Stimulated activated CD8-positive, alpha-beta memory T cell treated with anti-CD3 and anti-CD28 coated beads, Interleukin-4, amount 100 ng/mL, for 24 hours (primary cell): ENCODE results near the gene PRR19.

Source experiments
- DNase-seq: peaks from one replicate; pipeline ENCODE4 v3.0.0-alpha.2; 2020; ENCODE audit warnings: low read depth

Gene PRR19

DNA sequence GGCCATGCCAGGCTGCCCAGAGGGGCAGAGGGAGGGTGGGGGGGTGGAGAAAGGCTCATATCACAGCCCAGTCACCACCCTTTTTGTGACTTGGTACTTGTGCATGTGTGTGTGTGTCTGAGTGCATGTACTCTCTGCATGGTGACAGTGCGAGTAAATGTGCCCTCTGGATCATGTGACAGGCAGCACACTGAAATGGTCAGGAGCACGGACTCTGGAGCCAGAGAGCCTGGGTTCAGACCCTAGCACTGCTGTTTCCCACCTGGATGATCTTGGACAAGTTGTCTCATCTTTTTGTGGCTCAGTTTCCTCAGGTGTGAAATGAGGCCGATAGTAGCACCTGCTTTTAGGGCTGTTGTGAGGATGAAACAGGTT, 30.9 kb upstream of the PRR19 start:
- no peak for DNase-seq

DNA sequence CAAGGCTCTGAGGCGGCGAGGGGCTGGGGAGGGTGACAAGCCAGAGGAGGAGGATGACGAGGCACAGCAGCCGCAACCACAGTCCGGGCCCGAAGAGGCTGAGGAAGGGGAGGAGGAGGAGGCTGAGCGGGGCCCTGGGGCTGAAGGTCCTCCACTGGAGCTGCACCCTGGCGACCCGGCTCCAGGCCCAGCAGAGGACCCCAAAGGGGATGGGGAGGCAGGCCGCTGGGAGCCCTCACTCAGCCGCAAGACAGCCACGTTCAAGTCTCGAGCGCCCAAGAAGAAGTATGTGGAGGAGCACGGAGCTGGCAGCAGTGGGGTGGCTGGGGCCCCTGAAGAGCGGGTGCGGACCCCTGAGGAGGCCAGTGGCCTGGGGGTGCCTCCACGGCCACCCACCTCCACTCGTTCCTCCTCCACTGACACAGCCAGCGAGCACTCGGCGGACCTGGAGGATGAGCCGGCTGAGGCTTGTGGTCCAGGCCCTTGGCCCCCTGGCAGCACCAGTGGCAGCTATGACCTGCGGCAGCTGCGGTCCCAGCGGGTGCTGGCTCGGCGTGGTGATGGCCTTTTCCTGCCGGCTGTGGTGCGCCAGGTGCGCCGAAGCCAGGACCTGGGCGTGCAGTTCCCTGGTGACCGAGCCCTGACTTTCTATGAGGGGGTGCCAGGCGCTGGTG, 29.9 kb upstream of the PRR19 start:
- no peak for DNase-seq

DNA sequence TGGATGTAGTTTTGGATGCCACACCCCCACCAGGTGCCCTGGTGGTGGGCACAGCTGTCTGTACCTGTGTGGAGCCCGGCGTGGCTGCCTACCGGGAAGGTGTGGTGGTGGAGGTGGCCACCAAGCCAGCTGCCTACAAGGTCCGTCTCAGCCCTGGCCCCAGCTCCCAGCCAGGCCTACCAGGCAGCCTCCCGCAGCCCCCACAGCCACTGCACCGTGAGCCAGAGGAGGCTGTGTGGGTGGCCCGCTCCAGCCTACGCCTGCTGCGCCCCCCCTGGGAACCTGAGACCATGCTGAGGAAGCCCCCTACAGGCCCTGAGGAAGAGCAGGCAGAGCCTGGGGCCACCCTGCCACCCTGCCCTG, 29.4 kb upstream of the PRR19 start:
- DNase-seq = no peak

DNA sequence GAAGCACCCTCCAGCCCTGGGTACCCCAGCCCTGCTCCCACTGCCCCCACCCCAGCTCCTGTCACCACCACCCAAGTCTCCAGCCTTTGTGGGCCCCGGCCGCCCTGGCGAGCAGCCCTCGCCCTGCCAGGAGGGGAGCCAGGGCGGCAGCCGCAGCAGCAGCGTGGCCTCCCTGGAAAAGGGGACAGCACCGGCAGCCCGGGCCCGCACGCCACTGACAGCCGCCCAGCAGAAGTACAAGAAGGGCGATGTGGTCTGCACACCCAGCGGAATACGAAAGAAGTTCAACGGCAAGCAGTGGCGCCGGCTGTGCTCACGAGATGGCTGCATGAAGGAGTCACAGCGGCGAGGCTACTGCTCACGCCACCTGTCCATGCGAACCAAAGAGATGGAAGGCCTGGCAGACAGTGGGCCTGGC, 28.9 kb upstream of the PRR19 start:
- DNase-seq = no peak

DNA sequence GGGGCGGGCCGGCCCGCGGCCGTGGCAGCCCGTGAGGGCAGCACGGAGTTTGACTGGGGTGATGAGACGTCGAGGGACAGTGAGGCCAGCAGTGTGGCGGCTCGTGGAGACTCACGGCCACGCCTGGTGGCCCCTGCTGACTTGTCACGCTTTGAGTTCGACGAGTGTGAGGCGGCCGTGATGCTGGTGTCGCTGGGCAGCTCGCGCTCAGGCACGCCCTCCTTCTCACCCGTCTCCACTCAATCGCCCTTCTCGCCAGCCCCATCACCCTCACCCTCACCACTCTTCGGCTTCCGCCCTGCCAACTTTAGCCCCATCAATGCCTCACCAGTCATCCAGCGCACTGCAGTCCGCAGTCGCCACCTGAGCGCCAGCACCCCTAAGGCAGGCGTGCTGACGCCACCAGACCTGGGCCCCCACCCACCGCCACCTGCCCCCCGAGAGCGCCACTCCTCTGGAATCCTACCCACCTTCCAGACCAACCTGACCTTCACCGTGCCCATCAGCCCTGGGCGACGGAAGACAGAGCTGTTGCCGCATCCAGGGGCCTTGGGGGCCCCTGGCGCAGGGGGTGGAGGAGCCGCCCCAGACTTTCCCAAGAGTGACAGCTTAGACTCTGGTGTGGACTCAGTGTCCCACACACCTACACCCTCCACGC, 28.4 kb upstream of the PRR19 start:
- no peak for DNase-seq

DNA sequence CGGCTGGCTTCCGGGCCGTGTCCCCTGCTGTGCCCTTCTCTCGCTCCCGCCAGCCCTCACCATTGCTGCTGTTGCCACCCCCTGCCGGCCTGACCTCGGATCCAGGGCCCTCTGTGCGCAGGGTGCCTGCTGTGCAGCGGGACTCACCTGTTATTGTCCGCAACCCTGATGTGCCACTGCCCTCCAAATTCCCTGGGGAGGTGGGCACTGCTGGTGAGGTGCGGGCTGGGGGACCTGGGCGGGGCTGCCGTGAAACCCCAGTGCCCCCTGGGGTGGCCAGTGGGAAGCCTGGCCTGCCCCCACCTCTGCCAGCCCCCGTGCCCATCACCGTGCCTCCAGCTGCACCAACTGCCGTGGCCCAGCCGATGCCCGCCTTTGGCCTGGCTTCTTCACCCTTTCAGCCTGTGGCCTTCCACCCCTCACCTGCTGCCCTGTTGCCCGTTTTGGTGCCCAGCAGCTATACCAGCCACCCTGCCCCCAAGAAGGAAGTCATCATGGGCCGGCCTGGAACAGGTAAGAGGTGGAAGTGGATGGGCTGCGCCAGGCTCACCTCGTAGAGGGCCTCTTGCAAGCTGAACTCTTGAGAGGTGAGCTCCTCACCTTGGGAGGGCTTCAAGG, 27.8 kb upstream of the PRR19 start:
- no peak for DNase-seq

DNA sequence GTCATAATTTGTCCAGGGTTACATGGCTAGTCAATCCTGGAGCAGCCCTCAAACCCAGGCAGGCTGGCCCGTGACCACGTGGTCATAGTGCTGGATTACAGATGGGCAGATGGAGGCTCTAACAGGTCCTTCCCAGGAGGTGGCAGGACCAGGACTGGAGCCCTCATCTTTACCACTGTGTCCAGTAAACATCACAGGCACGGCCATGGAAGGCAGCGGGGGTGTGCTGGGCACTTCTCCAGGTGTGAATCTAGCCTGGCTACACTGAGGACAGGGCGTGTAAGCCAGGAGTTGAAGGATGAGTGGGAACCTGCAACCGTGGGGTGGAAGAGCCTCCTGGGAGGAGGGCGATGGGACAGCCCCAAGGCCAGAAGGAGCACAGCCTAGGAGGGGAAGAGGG, 26.8 kb upstream of the PRR19 start:
- DNase-seq = no peak

DNA sequence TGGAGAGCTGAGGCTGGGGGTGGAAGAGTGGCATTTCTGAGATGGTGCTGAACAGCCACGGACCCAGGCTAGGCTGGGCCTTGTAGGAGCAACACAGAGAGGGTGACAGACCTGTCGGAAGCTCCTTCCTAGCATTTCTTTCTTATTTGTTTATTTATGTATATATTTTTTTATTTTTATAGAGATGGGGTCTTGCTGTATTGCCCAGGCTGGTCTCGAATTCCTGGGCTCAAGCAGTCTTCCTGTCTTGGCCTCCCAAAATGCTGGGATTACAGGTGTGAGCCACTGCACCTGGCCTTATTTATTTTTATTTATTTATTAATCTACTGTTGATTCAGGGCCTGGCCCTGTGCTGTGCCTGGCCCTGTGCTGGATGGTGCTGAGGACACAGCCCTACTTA, 26.4 kb upstream of the PRR19 start:
- DNase-seq = no peak

DNA sequence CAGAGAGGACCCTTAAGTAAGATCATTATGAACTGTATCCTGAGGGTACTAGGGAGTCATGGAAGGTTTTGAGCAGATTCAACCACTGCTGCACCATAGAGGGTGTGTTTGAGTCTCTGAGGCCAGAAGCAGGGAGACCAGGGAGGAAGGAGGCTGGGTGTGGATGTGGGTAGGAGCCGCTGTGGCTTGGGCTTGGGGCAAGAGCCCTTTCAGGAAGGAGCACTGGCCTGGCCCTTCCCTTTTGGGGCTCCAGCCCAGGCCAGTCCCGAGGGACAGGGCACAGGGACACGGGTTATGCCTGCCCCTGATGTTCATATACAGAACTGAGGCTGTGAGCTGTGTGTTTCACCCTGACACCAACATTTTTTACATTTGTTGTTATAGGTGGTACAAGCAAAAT, 25.6 kb upstream of the PRR19 start:
- no peak for DNase-seq

DNA sequence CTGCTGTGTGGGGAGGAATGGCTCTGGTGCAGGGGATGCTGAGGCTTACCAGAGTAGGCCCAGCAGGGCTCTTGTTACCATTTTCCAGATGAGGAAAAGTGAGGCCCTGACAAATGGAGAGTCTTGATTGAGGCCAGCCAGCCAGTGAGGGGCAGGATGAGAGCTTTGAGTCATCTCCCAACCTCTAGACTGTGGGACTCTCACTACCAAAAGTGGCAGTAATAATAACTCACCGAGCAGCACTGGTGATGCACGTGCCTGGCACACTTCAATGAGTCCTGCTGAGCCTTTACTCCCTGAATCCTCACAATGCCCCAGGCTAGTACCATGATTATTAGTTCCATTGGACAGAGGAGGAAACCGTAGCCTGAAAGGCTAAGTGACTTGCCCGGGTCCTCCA, 25.1 kb upstream of the PRR19 start:
- DNase-seq = no peak

DNA sequence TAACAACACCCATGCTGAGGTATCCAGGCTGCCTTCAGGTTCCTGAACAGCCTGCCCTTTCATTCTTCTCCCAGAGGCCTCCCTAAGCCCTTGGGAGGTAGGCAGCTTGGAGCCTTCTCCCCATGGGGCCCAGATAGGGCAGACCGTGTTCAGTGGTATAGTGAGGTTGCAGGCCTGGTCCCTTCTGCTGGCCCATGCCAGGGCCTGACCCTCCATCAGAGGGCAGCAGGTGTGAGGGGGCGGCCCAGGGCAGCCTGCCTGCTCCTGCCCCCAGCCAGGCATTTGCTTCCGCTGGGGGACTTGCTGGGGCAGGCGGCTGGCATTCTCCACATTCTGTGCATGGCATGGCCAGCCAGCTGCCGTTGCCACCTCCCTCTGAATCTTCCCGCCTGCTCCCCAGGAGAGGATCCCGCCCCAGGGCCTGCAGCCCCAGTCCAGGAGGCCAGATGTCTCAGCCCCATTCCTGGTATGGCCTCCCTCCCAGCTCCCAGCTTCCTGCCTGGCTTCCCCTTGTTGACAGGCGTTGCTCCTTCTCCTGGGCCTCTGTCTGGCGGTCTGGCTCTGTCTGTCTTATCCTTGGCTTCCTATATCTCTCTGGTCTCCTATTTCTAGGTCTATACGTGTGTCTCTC, 24.0 kb upstream of the PRR19 start:
- no peak for DNase-seq

DNA sequence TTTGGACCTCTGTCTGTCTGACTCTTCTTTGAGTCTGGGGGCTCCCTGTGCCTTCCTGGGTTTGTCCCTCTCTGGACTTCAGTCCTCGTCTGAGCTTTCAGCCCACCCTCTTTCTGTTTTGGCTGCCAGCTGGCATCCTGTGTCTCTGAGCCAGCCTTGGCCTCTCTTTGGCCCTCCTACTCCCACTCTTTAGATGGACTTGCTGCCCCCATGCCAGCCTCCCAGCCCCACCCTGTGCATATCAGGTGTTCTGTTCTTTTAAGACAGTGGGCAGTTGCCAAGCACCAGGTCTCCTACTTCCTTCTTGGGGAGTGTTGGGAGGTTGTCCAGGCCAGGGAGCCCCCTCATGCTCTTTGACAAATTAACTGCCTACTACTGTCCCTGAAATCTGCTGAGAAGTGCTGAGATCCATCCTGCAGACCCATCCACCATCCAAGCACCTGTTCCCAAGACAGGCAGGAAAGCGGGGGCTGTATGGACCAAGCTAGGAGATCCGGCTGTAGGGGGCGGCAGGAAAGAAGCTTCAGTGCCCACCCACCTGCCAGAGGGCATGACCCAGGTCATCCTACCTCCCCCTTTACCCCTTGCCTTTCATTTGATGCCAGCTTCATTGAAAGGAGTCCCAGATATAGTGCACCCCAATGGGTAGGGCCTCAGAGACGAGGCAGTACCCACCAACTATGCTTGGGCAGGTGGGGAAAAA, 23.3 kb upstream of the PRR19 start:
- DNase-seq = no peak

DNA sequence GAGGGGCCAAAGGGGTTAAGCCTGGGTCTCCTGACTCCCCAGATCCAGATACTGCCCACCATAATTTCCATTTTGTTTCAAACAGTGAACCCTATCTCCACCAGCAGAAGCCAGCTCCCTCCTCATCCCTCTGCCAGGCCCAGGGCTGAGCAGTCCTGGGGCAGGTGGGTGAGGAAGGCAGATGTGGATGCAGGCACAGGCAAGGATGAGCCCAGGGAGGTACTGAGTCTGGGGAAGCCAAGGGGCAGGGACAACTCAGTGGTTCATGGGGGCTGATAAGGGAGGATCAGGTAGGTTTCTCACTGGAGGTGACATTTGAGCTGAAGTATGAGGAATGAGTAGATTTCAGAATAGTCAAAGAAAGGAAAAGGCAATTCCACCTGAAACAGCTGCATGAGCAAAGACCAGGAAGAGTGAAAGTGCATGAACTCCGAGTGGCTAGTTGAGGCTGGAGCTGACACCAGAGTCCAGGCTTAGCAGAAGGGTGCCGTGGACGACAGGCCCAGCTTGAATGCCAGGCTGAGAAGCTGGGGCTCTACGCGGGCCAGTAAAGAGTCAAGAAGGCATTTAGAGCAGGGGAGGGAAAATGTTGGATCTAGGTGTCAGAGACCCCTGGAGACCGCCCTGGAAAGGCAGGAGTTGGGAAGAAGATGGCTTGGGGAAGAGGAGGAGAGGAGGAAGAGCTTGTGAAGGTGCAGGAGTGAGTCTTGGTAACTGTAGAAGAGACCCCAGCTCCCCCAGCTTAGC, 22.6 kb upstream of the PRR19 start:
- no peak for DNase-seq

DNA sequence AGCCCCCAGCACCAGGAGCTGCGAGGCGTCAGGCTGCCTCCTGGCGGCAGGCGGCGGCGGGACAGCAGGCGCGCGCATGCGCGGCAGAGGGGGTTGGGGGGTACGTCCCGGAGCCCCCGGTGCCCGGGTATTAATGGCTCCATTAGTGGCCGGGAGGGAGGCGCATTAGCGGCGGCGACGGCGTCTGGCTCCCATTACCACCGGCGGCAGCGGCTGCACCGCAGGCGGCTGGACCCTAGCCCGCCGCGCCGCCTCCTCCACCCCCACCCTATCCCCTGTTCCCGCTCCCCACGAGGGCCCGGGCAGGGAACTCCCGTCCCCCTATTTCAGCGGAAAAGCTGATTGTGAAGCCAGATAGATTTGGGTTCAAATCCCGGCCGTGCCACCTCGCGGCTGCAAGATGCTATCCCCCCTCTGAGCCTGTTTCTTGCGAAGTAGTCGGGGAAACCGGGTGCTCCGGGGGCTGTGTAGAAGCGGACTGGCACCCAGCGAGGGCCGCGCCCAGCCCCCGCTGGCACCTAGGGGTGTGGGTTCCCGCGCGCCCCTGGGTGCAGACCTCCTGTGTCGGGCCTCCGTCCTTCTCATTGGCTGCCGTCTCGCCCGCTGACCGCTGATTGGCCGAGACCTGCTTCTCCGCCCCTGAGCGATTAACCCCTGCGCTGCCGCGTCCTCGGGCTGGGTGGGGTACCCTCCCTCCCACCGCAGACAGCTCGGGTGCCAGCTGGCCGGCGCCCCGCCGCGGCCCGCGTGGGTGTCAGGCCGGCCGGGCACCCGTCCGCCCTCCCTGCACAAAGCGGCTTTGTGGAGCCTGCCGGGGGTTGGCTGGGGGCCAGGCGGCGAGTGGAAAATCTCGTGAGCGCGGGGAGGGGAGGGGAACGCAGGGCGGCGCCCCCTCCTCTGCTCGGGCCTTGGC, 21.8 kb upstream of the PRR19 start:
- peak; percentile 82 for DNase-seq

DNA sequence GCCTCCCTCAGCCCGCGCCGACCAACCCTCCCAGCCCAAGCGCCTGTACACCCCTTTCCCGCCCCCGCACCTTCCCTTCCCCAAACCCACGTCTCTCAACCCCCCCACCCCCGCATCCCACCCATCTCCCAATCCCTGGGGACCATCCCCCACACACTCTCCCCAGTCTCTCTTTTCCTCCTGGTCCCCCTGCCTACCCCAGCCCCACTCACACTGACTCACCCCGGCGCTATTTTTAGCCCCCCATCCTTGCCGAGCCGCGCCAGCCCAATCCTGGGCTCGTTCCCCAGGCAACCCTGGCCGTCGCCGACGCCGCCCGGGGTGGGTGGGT, 21.2 kb upstream of the PRR19 start:
- no peak for DNase-seq

DNA sequence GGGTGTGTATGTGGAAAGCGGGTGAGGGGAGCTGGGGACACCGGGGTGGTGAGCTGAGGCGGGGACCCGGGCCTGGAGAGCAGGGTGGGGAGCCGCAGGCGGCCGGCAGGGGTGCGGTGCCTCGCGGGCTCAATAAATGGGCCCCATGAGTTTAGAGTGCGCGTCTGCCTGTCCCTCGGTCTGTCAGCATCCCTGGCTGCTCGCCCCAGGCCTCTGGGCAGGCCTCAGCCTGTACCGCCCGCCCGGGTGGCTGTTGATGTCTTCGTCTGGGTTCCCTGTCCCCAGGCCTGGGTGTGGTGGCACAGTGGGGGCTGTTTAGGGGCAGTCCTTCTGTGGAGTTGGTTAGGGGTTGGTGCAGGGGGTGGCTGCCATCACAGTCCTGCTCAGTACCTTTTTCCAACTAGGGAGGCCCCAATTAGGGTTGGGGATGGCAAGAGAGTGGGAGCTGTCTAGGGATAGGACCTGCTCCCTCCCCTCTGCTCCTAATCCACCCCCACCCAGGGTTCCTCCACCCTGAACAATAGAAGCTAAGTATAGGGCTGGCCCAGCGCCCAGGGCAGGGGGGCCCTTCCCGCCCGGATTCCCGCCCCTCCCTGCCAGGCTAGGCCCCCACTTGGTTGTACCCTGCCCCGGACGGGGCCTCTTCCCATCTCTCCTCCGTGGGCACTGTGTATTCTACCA, 20.6 kb upstream of the PRR19 start:
- no peak for DNase-seq

DNA sequence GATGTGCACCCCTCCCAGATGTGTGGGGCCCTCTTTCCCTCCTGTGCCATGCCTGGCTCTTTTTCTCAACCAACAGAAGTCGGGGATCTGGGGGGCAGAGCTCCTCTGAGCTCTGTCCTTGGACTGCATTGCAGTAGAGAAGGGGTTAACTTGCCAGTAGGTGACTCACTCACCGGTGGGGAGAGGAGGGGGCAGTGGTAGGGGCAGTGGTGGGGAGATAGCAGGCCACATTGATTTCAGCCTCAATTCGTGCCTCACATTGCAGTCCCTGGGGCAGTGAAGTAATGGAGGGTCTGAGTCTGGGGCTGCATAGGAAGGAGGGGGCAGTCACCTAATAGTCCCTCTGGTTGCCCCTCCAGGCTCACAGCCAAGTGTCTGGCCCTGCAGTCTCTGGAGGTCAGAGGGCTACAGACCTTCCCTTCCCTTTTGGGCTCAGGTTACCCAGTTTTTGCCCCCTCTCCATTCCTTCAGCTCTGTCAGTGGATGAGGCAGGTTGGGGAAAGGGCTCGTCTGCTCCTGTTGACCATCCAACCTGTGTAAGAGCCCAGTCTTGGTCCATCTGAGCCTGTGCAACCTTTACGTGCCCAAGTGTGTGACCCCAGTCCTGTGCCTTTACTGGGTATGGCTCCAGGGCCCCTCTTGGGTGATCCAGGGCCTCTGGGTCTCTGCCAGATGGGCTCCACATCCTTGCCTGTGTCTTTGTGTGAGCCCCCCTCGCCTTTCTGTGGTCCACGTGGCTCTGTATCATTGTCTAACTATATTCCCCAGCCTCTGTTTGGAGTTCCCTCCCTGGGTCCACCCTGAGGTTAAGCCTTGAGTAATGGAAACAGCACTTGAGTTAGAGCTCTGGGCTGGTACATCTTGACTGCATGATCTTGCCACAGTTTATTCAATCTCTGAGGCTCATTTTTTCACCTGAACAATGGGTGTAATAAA, 19.8 kb upstream of the PRR19 start:
- no peak for DNase-seq

DNA sequence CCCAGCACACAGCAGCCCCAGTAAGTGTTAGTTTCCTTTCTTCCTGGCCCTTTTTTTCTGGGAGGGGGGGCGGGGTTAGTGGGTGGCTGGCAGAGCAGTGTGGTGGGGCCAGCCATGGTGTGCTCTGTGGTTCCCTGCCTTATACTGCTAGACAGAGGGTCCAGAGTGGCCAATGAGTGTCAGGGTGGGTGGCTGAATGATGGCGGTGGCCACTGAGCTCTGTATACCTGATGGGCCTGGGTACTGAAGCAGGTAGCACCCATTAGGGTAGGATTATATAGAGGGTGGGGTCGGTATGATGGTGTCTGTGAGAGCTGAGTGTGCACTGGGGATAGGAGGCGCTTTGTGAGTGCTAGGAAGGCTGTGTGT, 19.1 kb upstream of the PRR19 start:
- no peak for DNase-seq
